Kidney (tissue), 14 donors: ENCODE results near the gene CENPA. TPM values are rescaled to one million over a fixed set of nuclear protein-coding genes. Genes with fewer than 3 reads are reported as not detected.

Source experiments
- DNase-seq, 5 donors: peaks; one replicate each; pipeline ENCODE4 v3.0.0-alpha.2; 2013 to 2020
- FAIRE-seq: peaks from 2 replicates; lab custom pipeline; 2012; peaks lifted over from hg19 to GRCh38; lab: Jason Lieb, UNC
- H3K27ac ChIP-seq, 2 donors: one replicate each; pipeline ENCODE4 v1.7.0; 2013; ENCODE audit warnings: low read depth in 2 of 2, low read length in 2 of 2, inconsistent platforms in 1 of 2
- H3K27me3 ChIP-seq: one replicate; pipeline ENCODE4 v1.7.1; 2013; ENCODE audit warnings: low read length, inconsistent platforms; ENCODE audit not compliant: control insufficient read depth, insufficient read depth
- H3K36me3 ChIP-seq, 3 donors: one replicate each; pipeline versions ENCODE4 v1.7.0 to v1.7.1; 2013; ENCODE audit warnings: low read length in 3 of 3, control low read depth in 1 of 3, inconsistent platforms in 1 of 3; ENCODE audit not compliant: insufficient read depth in 3 of 3, control insufficient read depth in 2 of 3
- H3K4me1 ChIP-seq, 3 donors: one replicate each; pipeline versions ENCODE4 v1.7.0 to v1.7.1; 2013; ENCODE audit warnings: low read length in 3 of 3, inconsistent platforms in 1 of 3, low read depth in 1 of 3; ENCODE audit not compliant: control insufficient read depth in 2 of 3, insufficient read depth in 2 of 3
- H3K4me3 ChIP-seq, 3 donors: one replicate each; pipeline versions ENCODE4 v1.7.0 to v1.8.1; 2013; ENCODE audit warnings: low read length in 3 of 3, control low read depth in 1 of 3, inconsistent platforms in 1 of 3
- H3K9ac ChIP-seq, 3 donors: one replicate each; pipeline versions ENCODE4 v1.7.0 to v1.7.1; 2013; ENCODE audit warnings: low read length in 3 of 3, control low read depth in 1 of 3, inconsistent platforms in 1 of 3
- H3K9me3 ChIP-seq, 3 donors: one replicate each; pipeline versions ENCODE4 v1.7.0 to v1.7.1; 2013; ENCODE audit warnings: low read length in 3 of 3, control low read depth in 1 of 3, inconsistent platforms in 1 of 3; ENCODE audit not compliant: control insufficient read depth in 2 of 3, insufficient read depth in 1 of 3
- intact Hi-C: fragments of 100-400 bp; cut with DNase I; formaldehyde crosslinking; loops from one replicate; pipeline ENCODE4 v1.11.1; 2022
- polyA plus RNA-seq: library from polyadenylated mRNA; stranded (reverse); fragments of 350-450 nt; fragmentation: Illumina TruSeq; extraction: RNeasy Lipid Tissue Mini Kit (QIAGEN cat#74804); gene quantifications from one replicate; pipeline ENCODE4 v1.2.3, GENCODE V29; 2014; ENCODE audit warnings: low read depth, low replicate concordance; ENCODE audit not compliant: insufficient read depth
- total RNA-seq: library from RNA; stranded (reverse); fragmentation: NEBNext Ultra II Directional; extraction: Animal tissue kit (Norgen Biotek cat#: 25700); gene quantifications from one replicate; pipeline ENCODE4 v1.2.1, GENCODE V29; 2021
- TF ChIP-seq, protein P1 (sequence below): IDR thresholded peaks from 3 replicates; pipeline ENCODE4 v1.5.1; 2012; ENCODE audit warnings: mild to moderate bottlenecking, moderate library complexity, borderline replicate concordance; ENCODE audit not compliant: insufficient read depth; ENCODE audit errors: extremely low read depth
- donor health status: control.
- donor health status: control.
- donor health status: control.
- donor health status: control.
- donor health status: control.
- donor health status: DM: yes; HTN: yes; CAD: no.
- donor health status: Normal renal cell carcinoma (clear cell type).

CENPA gene
- total and polyA plus RNA-seq, 2 donors from 2014 or later: 0.63 TPM; not detected in 1

DNA sequence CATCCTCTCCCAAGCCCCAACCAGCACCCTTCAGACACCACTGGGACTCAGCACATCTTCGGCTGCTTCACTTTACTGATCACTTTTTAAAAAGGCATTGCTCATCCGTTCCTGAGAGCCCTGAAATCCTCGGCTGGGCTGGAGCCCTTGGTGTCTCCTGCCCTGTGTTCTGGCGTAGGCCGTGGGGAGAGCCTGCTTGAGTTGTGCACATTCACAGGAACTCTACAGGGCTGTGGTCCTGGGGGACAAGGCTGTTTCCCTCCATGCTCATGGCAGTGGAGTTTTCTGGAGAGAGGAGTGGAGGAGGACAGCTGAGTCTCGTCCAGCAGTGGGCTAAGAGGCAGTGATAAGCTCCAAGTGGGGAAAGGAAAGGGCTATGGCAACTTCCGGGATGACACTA lies 15.9 kb downstream of the CENPA start:
- Histone ChIP-seq H3K27me3 (no peaks in the 10 kb centered on the region), H3K9ac (no peak overlapping the region), H3K9me3 (no peaks in the 10 kb centered on the region), H3K36me3 (no peaks in the 10 kb centered on the region), H3K4me3 (no peak overlapping the region), H3K27ac (no peak overlapping the region), H3K4me1 (no peaks in the 10 kb centered on the region)
- DNase-seq (no peak), FAIRE-seq (no peak)
- intact Hi-C loops: no loop called here
- TF ChIP-seq, protein P1, sequence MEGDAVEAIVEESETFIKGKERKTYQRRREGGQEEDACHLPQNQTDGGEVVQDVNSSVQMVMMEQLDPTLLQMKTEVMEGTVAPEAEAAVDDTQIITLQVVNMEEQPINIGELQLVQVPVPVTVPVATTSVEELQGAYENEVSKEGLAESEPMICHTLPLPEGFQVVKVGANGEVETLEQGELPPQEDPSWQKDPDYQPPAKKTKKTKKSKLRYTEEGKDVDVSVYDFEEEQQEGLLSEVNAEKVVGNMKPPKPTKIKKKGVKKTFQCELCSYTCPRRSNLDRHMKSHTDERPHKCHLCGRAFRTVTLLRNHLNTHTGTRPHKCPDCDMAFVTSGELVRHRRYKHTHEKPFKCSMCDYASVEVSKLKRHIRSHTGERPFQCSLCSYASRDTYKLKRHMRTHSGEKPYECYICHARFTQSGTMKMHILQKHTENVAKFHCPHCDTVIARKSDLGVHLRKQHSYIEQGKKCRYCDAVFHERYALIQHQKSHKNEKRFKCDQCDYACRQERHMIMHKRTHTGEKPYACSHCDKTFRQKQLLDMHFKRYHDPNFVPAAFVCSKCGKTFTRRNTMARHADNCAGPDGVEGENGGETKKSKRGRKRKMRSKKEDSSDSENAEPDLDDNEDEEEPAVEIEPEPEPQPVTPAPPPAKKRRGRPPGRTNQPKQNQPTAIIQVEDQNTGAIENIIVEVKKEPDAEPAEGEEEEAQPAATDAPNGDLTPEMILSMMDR: no peak

DNA sequence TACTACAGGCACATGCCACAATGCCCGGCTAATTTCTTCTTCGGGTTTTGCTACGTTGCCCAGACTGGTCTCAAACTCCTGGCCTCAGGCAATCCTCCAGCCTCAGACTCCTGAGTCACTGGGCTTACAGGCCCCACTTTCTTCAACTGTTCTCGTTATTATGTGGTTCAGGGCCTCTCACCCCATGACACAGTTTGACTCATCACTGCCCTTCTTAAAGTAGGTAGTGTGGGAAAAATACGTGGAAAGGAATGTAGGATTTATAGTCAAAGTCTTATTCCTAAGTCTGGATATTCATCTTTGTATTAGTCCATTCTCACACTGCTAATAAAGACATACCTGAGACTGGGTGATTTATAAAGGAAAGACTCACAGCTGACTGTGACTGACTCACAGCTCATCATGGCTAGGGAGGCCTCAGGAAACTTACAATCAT lies 19.4 kb downstream of the CENPA start:
- no peak overlapping the region for H3K4me3 ChIP-seq
- FAIRE-seq: no peak
- TF ChIP-seq, protein P1: no peak

DNA sequence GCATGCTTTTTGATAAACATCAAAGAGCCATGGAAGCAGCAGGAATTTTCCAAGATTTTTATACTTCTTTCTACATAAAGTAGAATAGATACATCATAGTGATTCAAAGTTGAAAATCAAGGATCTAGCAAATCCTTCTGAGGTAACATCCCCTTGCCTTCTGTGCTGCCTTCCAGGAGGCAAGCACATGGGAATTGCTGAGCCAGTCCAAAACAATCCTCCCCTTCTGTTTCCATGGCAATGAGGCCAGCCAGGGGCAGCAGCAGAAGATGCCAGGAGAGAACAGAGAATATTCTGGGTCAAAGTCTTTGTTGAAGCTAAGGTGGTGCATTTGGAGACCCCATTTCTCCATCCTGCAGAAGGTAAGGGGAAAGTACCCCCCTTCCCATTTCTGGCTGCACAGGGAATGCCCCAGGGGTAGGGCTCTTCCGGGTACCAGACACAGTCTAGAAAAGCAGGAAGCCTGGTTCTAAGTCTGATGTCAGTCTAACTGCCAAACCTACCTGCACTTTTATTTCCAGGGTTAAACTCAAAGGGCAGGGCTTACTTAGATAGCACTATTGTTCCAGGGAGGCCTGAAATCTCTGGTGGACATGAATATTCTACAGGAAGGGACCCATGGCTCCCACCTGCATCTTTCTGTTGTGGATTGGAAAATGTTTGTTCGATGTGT lies 22.1 kb downstream of the CENPA start:
- intact Hi-C loops: no loop called here
- no peak for FAIRE-seq
- H3K4me3 ChIP-seq: no peak overlapping the region
- H3K27ac ChIP-seq: no peak overlapping the region
- peak in 3 of 5 donors; percentile 70 to 78 (median 78) for DNase-seq
- H3K36me3 ChIP-seq: no peaks in the 10 kb centered on the region
- H3K27me3 ChIP-seq: no peaks in the 10 kb centered on the region
- no peaks in the 10 kb centered on the region for H3K9me3 ChIP-seq
- no peaks in the 10 kb centered on the region for H3K4me1 ChIP-seq
- H3K9ac ChIP-seq: no peak overlapping the region
- TF ChIP-seq, protein P1: no peak

More for the DNA sequence above, 19.4 kb downstream of the CENPA start:
- H3K9ac ChIP-seq: no peak overlapping the region
- H3K27me3 ChIP-seq: no peaks in the 10 kb centered on the region
- no peaks in the 10 kb centered on the region for H3K36me3 ChIP-seq
- no peak overlapping the region for H3K27ac ChIP-seq
- DNase-seq: no peak
- no peaks in the 10 kb centered on the region for H3K9me3 ChIP-seq
- intact Hi-C loops: no loop called here
- no peaks in the 10 kb centered on the region for H3K4me1 ChIP-seq
